Epidermal melanocyte (primary cell): ENCODE results near the gene WDFY3.
"Not testable (repeated sequence)": the region's sequence is repeated elsewhere in the genome, so short reads cannot be mapped to it uniquely, and the experiment has no call there.

ENCODE experiments used
- DNase-seq: peaks from one replicate; pipeline ENCODE4 v3.0.0; 2011; ENCODE audit warnings: low spot score; ENCODE audit not compliant: insufficient read length

WDFY3 gene

GRCh38 chr4:84726356-84726755 is 240.1 kb downstream of the WDFY3 start:
- DNase-seq, result no peak

GRCh38 chr4:84722720-84723119 is 243.8 kb downstream of the WDFY3 start:
- DNase-seq, result no peak

- DNase-seq, result no peak
Observed at GRCh38 chr4:84719115-84719514, 247.4 kb downstream of the WDFY3 start.

- DNase-seq, result no peak
Observed at GRCh38 chr4:84718699-84719098, 247.8 kb downstream of the WDFY3 start.

GRCh38 chr4:84710548-84710947 is 255.9 kb downstream of the WDFY3 start:
- DNase-seq, result no peak

GRCh38 chr4:84708406-84709135 is 257.9 kb downstream of the WDFY3 start:
- no peak for DNase-seq

GRCh38 chr4:84706286-84706685 is 260.2 kb downstream of the WDFY3 start:
- DNase-seq, result no peak

GRCh38 chr4:84699001-84699671 is 267.4 kb downstream of the WDFY3 start:
- DNase-seq, result no peak

- DNase-seq, result no peak
Observed at GRCh38 chr4:84697615-84698201, 268.8 kb downstream of the WDFY3 start.

- DNase-seq, result no peak
Observed at GRCh38 chr4:84697159-84697558, 269.3 kb downstream of the WDFY3 start.

- DNase-seq, result no peak
Observed at GRCh38 chr4:84691800-84692199, 274.7 kb downstream of the WDFY3 start.

GRCh38 chr4:84691170-84691691 is 275.3 kb downstream of the WDFY3 start:
- DNase-seq, result peak; percentile 44

- DNase-seq, result no peak
Observed at GRCh38 chr4:84690481-84690880, 276.0 kb downstream of the WDFY3 start.

GRCh38 chr4:84689197-84689596 is 277.3 kb downstream of the WDFY3 start:
- DNase-seq, result no peak

- no peak for DNase-seq
Observed at GRCh38 chr4:84688605-84689004, 277.9 kb downstream of the WDFY3 start.

GRCh38 chr4:84685105-84685504 is 281.4 kb downstream of the WDFY3 start:
- DNase-seq, result no peak

GRCh38 chr4:84684361-84684760 is 282.1 kb downstream of the WDFY3 start:
- no peak for DNase-seq

- no peak for DNase-seq
Observed at GRCh38 chr4:84683064-84683850, 283.2 kb downstream of the WDFY3 start.

- not testable (repeated sequence) for DNase-seq
Observed at GRCh38 chr4:84682661-84683060, 283.8 kb downstream of the WDFY3 start.

- DNase-seq, result peak; percentile 60
Observed at GRCh38 chr4:84681486-84682274, 284.8 kb downstream of the WDFY3 start.

GRCh38 chr4:84680956-84681355 is 285.5 kb downstream of the WDFY3 start:
- DNase-seq, result no peak
